Measurements from ENCODE around the gene MC1R. TPM values are rescaled to one million over a fixed set of nuclear protein-coding genes. Genes with fewer than 3 reads are reported as not detected.

Gene MC1R
- total RNA-seq, 2 experiments from 2014 or later: 6.7 to 6.9 TPM

DNA sequence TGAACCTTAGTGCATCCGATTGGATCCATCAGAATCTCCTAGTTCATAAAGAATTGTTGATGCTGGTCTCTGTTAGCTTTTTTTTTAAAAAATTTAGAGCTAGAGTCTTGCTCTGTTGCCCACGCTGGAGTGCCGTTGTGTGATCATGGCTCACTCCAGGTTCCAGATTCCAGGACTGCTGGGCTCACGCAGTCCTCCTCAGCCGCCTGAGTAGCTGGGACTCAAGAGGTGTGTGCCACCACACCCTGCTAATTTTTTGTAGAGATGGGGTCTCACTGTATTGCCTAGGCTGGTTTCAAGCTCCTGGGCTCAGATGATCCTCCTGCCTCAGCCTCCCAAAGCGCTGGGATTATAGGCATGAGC is 37.3 kb upstream of the MC1R start:
- peaks cover 7% of the 10 kb centered on the region for H3K4me1 Mint-ChIP-seq (ENCODE audit: low read depth)
- no peaks in the 10 kb centered on the region for H3K4me1 ChIP-seq (ENCODE audit: insufficient read depth, low read length)
- H3K36me3 ChIP-seq (ENCODE audit: insufficient read depth, low read length): peaks cover 80% of the 10 kb centered on the region

DNA sequence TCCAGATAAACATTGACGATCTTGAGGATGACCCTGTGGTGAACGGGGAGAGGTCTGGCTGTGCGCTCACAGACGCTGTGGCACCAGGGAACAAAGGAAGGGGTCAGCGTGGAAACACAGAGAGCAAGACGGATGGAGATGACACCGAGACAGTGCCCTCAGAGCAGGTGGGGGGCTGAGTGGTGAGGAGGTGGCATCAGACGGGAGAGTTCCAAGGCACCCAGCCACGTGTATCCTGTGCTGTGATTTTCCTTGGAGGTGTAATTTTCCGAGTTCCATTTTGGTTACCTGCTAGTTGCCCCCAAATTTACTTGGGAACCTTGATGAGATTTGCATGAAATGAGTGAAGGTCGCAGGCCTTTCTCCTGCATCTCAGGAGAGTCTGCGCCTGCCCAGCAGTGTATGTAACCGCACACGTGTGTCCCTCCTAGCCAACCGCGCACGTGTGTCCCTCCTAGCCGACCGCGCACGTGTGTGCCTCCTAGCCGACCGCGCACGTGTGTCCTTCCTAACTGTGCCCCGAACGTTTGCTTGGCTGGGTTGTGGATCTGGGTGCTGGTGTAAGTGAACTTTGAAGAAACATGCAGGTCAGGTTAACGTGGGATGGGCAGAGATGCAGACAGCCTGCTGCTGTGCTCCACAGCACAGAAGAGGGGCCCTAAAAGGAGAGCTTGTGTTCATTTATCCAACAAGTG is 35.2 kb upstream of the MC1R start:
- POLR2A ChIA-PET: no interaction called here
- no peak for ATAC-seq (ENCODE audit: poor library complexity)
- CTCF ChIA-PET: no interaction called here
- H3K27me3 ChIP-seq (ENCODE audit: control insufficient read depth in 1 of 2, insufficient read depth in 2 of 2, low read length in 2 of 2): no peaks in the 10 kb centered on the region
- intact Hi-C loops (cut with DNase I, micrococcal nuclease): no loop called here
- no peak overlapping the region for H3K4me3 ChIP-seq (ENCODE audit: low read length)
- H3K36me3 ChIP-seq (ENCODE audit: insufficient read depth, low read length): peaks cover 84% of the 10 kb centered on the region
- H3K4me3 Mint-ChIP-seq: no peak overlapping the region
- peak overlapping the region; percentile 42 for H3K27ac Mint-ChIP-seq
- TF ChIP-seq, protein P1, sequence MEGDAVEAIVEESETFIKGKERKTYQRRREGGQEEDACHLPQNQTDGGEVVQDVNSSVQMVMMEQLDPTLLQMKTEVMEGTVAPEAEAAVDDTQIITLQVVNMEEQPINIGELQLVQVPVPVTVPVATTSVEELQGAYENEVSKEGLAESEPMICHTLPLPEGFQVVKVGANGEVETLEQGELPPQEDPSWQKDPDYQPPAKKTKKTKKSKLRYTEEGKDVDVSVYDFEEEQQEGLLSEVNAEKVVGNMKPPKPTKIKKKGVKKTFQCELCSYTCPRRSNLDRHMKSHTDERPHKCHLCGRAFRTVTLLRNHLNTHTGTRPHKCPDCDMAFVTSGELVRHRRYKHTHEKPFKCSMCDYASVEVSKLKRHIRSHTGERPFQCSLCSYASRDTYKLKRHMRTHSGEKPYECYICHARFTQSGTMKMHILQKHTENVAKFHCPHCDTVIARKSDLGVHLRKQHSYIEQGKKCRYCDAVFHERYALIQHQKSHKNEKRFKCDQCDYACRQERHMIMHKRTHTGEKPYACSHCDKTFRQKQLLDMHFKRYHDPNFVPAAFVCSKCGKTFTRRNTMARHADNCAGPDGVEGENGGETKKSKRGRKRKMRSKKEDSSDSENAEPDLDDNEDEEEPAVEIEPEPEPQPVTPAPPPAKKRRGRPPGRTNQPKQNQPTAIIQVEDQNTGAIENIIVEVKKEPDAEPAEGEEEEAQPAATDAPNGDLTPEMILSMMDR (IDR thresholded peaks at IDR 0.05): no peak
- H3K27ac ChIP-seq (ENCODE audit: low read depth in 1 of 2, low read length in 2 of 2): no peak overlapping the region
- H3K27me3 Mint-ChIP-seq: no peaks in the 10 kb centered on the region
- H3K4me1 Mint-ChIP-seq (ENCODE audit: low read depth): peaks cover 7% of the 10 kb centered on the region
- no peaks in the 10 kb centered on the region for H3K9me3 Mint-ChIP-seq
- H3K4me1 ChIP-seq (ENCODE audit: insufficient read depth, low read length): no peaks in the 10 kb centered on the region
- DNase-seq: no peak
- no peaks in the 10 kb centered on the region for H3K9me3 ChIP-seq (ENCODE audit: control insufficient read depth in 1 of 2, insufficient read depth in 1 of 2, low read length in 2 of 2)
- peaks cover 81% of the 10 kb centered on the region for H3K36me3 Mint-ChIP-seq (ENCODE audit: low read depth)

More for the DNA sequence above, 37.3 kb upstream of the MC1R start:
- H3K27ac ChIP-seq (ENCODE audit: low read depth in 1 of 2, low read length in 2 of 2): no peak overlapping the region
- intact Hi-C loops (cut with DNase I, micrococcal nuclease): no loop called here
- H3K27me3 ChIP-seq (ENCODE audit: control insufficient read depth in 1 of 2, insufficient read depth in 2 of 2, low read length in 2 of 2): no peaks in the 10 kb centered on the region
- TF ChIP-seq, protein P1 (IDR thresholded peaks at IDR 0.05): no peak
- DNase-seq (no peak), ATAC-seq (ENCODE audit: poor library complexity) (no peak)
- POLR2A ChIA-PET: no interaction called here
- peak overlapping the region; percentile 28 for H3K27ac Mint-ChIP-seq
- no peaks in the 10 kb centered on the region for H3K9me3 ChIP-seq (ENCODE audit: control insufficient read depth in 1 of 2, insufficient read depth in 1 of 2, low read length in 2 of 2)
- H3K27me3 Mint-ChIP-seq: no peaks in the 10 kb centered on the region
- H3K4me3 Mint-ChIP-seq: no peak overlapping the region
- peaks cover 75% of the 10 kb centered on the region for H3K36me3 Mint-ChIP-seq (ENCODE audit: low read depth)
- no peak overlapping the region for H3K4me3 ChIP-seq (ENCODE audit: low read length)
- CTCF ChIA-PET: interaction anchor here (1.2 kb wide), 1 partner anchor 21 kb away, joined by 3 read pairs; no protein-coding TSS in a partner anchor
- H3K9me3 Mint-ChIP-seq: no peaks in the 10 kb centered on the region

DNA sequence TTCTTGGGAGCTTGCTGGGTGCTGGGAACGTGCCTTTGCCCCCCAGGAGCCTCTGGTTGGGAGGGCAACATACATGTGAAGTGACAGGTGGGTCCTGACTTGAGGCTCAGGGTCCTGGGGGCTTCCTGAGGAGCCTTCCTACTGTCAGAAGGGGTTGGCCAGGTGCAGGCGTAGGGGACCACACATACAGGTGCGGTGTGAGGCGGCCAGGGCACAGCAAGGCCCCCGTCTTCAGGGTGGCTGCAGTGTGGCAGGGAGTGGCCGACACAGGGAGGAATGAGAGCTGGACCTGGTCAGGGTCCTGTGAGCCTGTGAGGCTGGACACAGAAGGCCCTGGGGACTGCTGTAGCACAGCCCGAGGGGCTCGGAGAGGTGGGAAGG is 34.6 kb upstream of the MC1R start:
- intact Hi-C loops (cut with DNase I, micrococcal nuclease): no loop called here
- no peaks in the 10 kb centered on the region for H3K9me3 Mint-ChIP-seq
- Histone ChIP-seq H3K9me3 (ENCODE audit: control insufficient read depth in 1 of 2, insufficient read depth in 1 of 2, low read length in 2 of 2) (no peaks in the 10 kb centered on the region), H3K36me3 (ENCODE audit: insufficient read depth, low read length) (peaks cover 79% of the 10 kb centered on the region), H3K27ac (ENCODE audit: low read depth in 1 of 2, low read length in 2 of 2) (no peak overlapping the region), H3K4me1 (ENCODE audit: insufficient read depth, low read length) (no peaks in the 10 kb centered on the region), H3K27me3 (ENCODE audit: control insufficient read depth in 1 of 2, insufficient read depth in 2 of 2, low read length in 2 of 2) (no peaks in the 10 kb centered on the region), H3K4me3 (ENCODE audit: low read length) (no peak overlapping the region)
- no peak overlapping the region for H3K4me3 Mint-ChIP-seq
- DNase-seq (no peak), ATAC-seq (ENCODE audit: poor library complexity) (no peak)
- TF ChIP-seq, protein P1 (IDR thresholded peaks at IDR 0.05): no peak
- ChIA-PET CTCF (no interaction called here), POLR2A (no interaction called here)
- peak overlapping the region; percentile 42 for H3K27ac Mint-ChIP-seq
- no peaks in the 10 kb centered on the region for H3K27me3 Mint-ChIP-seq
- H3K36me3 Mint-ChIP-seq (ENCODE audit: low read depth): peaks cover 76% of the 10 kb centered on the region
- peaks cover 7% of the 10 kb centered on the region for H3K4me1 Mint-ChIP-seq (ENCODE audit: low read depth)
